GM21360 (cell line): Measurements from ENCODE around the gene ARHGAP6.
"Not testable (repeated sequence)": the region's sequence is repeated elsewhere in the genome, so short reads cannot be mapped to it uniquely, and the experiment has no call there.

Experiments used
- ATAC-seq: cut with Tn5 transposase; IDR thresholded peaks from one replicate; pipeline ENCODE4 v1.9.1; 2021; ENCODE audit warnings: mild to moderate bottlenecking, moderate library complexity; ENCODE audit not compliant: unreplicated experiment

ARHGAP6 gene

GRCh38 chrX:11579636-11580600, 85.8 kb downstream of the ARHGAP6 start:
- ATAC-seq, result no peak

GRCh38 chrX:11578301-11578700, 87.4 kb downstream of the ARHGAP6 start:
- not testable (repeated sequence) for ATAC-seq

- no peak for ATAC-seq
These were observed 88.1 kb downstream of the ARHGAP6 start for GRCh38 chrX:11577603-11578002.

GRCh38 chrX:11575332-11575731, 90.4 kb downstream of the ARHGAP6 start:
- no peak for ATAC-seq

- ATAC-seq, result no peak
These were observed 98.0 kb downstream of the ARHGAP6 start for GRCh38 chrX:11567528-11568220.

- ATAC-seq, result no peak
These were observed 98.9 kb downstream of the ARHGAP6 start for GRCh38 chrX:11566789-11567188.

GRCh38 chrX:11566173-11566572, 99.5 kb downstream of the ARHGAP6 start:
- no peak for ATAC-seq

GRCh38 chrX:11564546-11564945, 101.2 kb downstream of the ARHGAP6 start:
- no peak for ATAC-seq

- ATAC-seq, result no peak
These were observed 103.2 kb downstream of the ARHGAP6 start for GRCh38 chrX:11562570-11562969.

- peak; percentile 85 for ATAC-seq
These were observed 106.7 kb downstream of the ARHGAP6 start for GRCh38 chrX:11558972-11559371.

- ATAC-seq, result no peak
These were observed 108.6 kb downstream of the ARHGAP6 start for GRCh38 chrX:11557120-11557519.

- no peak for ATAC-seq
These were observed 110.0 kb downstream of the ARHGAP6 start for GRCh38 chrX:11555759-11556158.

GRCh38 chrX:11553594-11553993, 112.1 kb downstream of the ARHGAP6 start:
- ATAC-seq, result no peak

GRCh38 chrX:11551151-11551550, 114.6 kb downstream of the ARHGAP6 start:
- ATAC-seq, result no peak

- no peak for ATAC-seq
These were observed 118.8 kb downstream of the ARHGAP6 start for GRCh38 chrX:11546917-11547316.

- ATAC-seq, result no peak
These were observed 122.5 kb downstream of the ARHGAP6 start for GRCh38 chrX:11543249-11543648.

GRCh38 chrX:11541510-11541909, 124.2 kb downstream of the ARHGAP6 start:
- no peak for ATAC-seq

GRCh38 chrX:11540532-11541377, 125.0 kb downstream of the ARHGAP6 start:
- ATAC-seq, result peak; percentile 80

GRCh38 chrX:11537141-11537540, 128.6 kb downstream of the ARHGAP6 start:
- no peak for ATAC-seq

- ATAC-seq, result no peak
These were observed 130.4 kb downstream of the ARHGAP6 start for GRCh38 chrX:11535156-11535919.
